Endothelial cell of umbilical vein (primary cell): ENCODE measurements around the gene NKX6-2. TPM values are rescaled to one million over a fixed set of nuclear protein-coding genes. Genes with fewer than 3 reads are reported as not detected.

ENCODE experiments used
- BruUV-seq: library from RNA; stranded (reverse); fragments of 400-500 nt; replicated peaks from 2 replicates; lab custom pipeline; 2021; lab: Mats Ljungman, UMichigan
- CTCF ChIA-PET: fragments of 300-600, 350-600 bp; sonication (Branson Sonifier 250); formaldehyde crosslinking; loops from one replicate; lab custom pipeline; 2021; ENCODE audit warnings: antibody characterized with exemption, inconsistent platforms; lab: Charles Lee
- POLR2A ChIA-PET: fragments of 300-600, 350-600 bp; sonication (Branson Sonifier 250); formaldehyde crosslinking; loops from one replicate; lab custom pipeline; 2021; ENCODE audit warnings: antibody characterized with exemption, inconsistent platforms; lab: Charles Lee
- DNase-seq: peaks from one replicate; pipeline ENCODE4 v3.0.0-alpha.2; 2011; ENCODE audit warnings: low read depth, low spot score
- FAIRE-seq: peaks from 2 replicates; lab custom pipeline; 2011; peaks lifted over from hg19 to GRCh38; lab: Jason Lieb, UNC
- H2AFZ ChIP-seq: 2 replicates; pipeline ENCODE4 v1.6.0; 2012; ENCODE audit warnings: low read depth, low read length, control low read depth, inconsistent platforms
- H3K27ac ChIP-seq: 2 replicates; pipeline ENCODE4 v1.5.1; 2011; ENCODE audit warnings: low read depth, mild to moderate bottlenecking, control low read depth, low read length, moderate library complexity; ENCODE audit not compliant: insufficient read depth
- H3K27me3 ChIP-seq, 2 experiments: 2 replicates each; pipeline versions ENCODE4 v1.6.0 to v1.6.1; 2011; ENCODE audit warnings: low read length in 2 of 2, mixed read lengths in 1 of 2; ENCODE audit not compliant: control insufficient read depth in 2 of 2, insufficient read depth in 2 of 2
- H3K36me3 ChIP-seq, 2 experiments: 2 replicates in 1 of 2; 3 replicates in 1 of 2; pipeline ENCODE4 v1.5.1; 2011; ENCODE audit warnings: low read length in 2 of 2, mild to moderate bottlenecking in 1 of 2, moderate library complexity in 1 of 2; ENCODE audit not compliant: control insufficient read depth in 2 of 2, insufficient read depth in 2 of 2; ENCODE audit errors: extremely low read depth in 1 of 2
- H3K4me1 ChIP-seq: 3 replicates; pipeline ENCODE4 v1.5.1; 2011; ENCODE audit warnings: mild to moderate bottlenecking, low read length; ENCODE audit not compliant: control insufficient read depth, insufficient read depth; ENCODE audit errors: extremely low read depth
- H3K4me2 ChIP-seq: 2 replicates; pipeline ENCODE4 v1.6.1; 2011; ENCODE audit warnings: low read length, control low read depth, mixed read lengths; ENCODE audit not compliant: insufficient read depth
- H3K4me3 ChIP-seq, 3 experiments: fragments of 200-600 bp in 1 of 3; sonication (generic), shearing (Covaris generic) in 1 of 3; replicated peaks in 1 of 3; 2 replicates each; pipeline ENCODE4 v1.5.1; 2011 to 2016; ENCODE audit warnings: control low read depth in 3 of 3, low read length in 3 of 3, mild to moderate bottlenecking in 2 of 3, inconsistent platforms in 1 of 3, low read depth in 1 of 3, moderate library complexity in 1 of 3; ENCODE audit not compliant: insufficient read depth in 1 of 3
- H3K79me2 ChIP-seq: 2 replicates; pipeline ENCODE4 v1.6.0; 2012; ENCODE audit warnings: low read length, inconsistent platforms; ENCODE audit not compliant: control insufficient read depth, insufficient read depth
- H3K9ac ChIP-seq: replicated peaks from 2 replicates; pipeline ENCODE3; 2011; ENCODE audit warnings: low read length, control low read depth; ENCODE audit not compliant: insufficient read depth; ENCODE audit errors: extremely low read depth
- H3K9me1 ChIP-seq: replicated peaks from 3 replicates; pipeline ENCODE4 v1.6.0; 2011; ENCODE audit warnings: mild to moderate bottlenecking, low read length; ENCODE audit not compliant: control insufficient read depth, insufficient read depth; ENCODE audit errors: extremely low read depth
- H3K9me3 ChIP-seq: replicated peaks from 2 replicates; pipeline ENCODE4 v1.5.1; 2012; ENCODE audit warnings: low read length, inconsistent platforms; ENCODE audit not compliant: control insufficient read depth, insufficient read depth
- H4K20me1 ChIP-seq: replicated peaks from 2 replicates; pipeline ENCODE3; 2011; ENCODE audit warnings: mild to moderate bottlenecking, low read length; ENCODE audit not compliant: control insufficient read depth, insufficient read depth; ENCODE audit errors: extremely low read depth
- MAX ChIP-seq: IDR thresholded peaks from 2 replicates; pipeline ENCODE4 v1.6.1; 2011; ENCODE audit not compliant: insufficient read depth, insufficient read length
- POLR2AphosphoS5 ChIP-seq: IDR thresholded peaks from 2 replicates; pipeline ENCODE4 v1.6.1; 2012; ENCODE audit warnings: low read depth, mild to moderate bottlenecking, control low read depth, low read length, moderate library complexity; ENCODE audit not compliant: insufficient read depth
- dilution Hi-C: fragments of 300-500 bp; cut with MboI; formaldehyde crosslinking; loops from one replicate; pipeline ENCODE4 v1.15.0; 2019; ENCODE audit warnings: low sequenced_read_pairs; ENCODE audit not compliant: extremely low pct_ligation_motif_present
- intact Hi-C: fragments of 100-400 bp; cut with micrococcal nuclease; formaldehyde crosslinking; loops from one replicate; pipeline ENCODE4 v1.10.0; 2022
- polyA plus RNA-seq, 4 experiments: library from polyadenylated mRNA; depleted of rRNA in 3 of 4; stranded (reverse) in 3 of 4; unstranded in 1 of 4; fragments of >200 nt; gene quantifications; 2 replicates each; pipeline versions ENCODE4 v1.2.1 to v1.2.3, GENCODE V29; 2011 to 2012; ENCODE audit warnings: missing spikeins in 1 of 4
- total RNA-seq: library from RNA; stranded (reverse); gene quantifications from 2 replicates; pipeline ENCODE4 v1.2.3, GENCODE V29; 2021

The NKX6-2 gene
- total and polyA plus RNA-seq, 2 donors (not counting 3 experiments of a cell fraction or from before 2014, with no cell fraction given), result not detected

- FAIRE-seq (no peak), DNase-seq (no peak)
- Histone ChIP-seq H3K27me3 (no peaks in the 10 kb centered on the region), H3K9me1 (no peaks in the 10 kb centered on the region), H3K4me3 (no peak overlapping the region), H3K4me1 (no peaks in the 10 kb centered on the region), H3K9ac (no peak overlapping the region), H2AFZ (no peak overlapping the region), H3K79me2 (no peaks in the 10 kb centered on the region), H3K27ac (no peak overlapping the region), H3K9me3 (no peaks in the 10 kb centered on the region), H3K4me2 (no peak overlapping the region), H4K20me1 (no peaks in the 10 kb centered on the region), H3K36me3 (no peaks in the 10 kb centered on the region)
- POLR2A ChIA-PET, result no interaction called here
- TF ChIP-seq POLR2AphosphoS5, result no peak
- no TSS peak for BruUV-seq
- dilution Hi-C loops, result no loop called here
- CTCF ChIA-PET, result no interaction called here
- intact Hi-C loops, result no loop called here
Observed at GRCh38 chr10:132735923-132736391, 50.0 kb downstream of the NKX6-2 start.

- Histone ChIP-seq H3K9me1 (no peaks in the 10 kb centered on the region), H3K27ac (no peak overlapping the region), H3K4me1 (no peaks in the 10 kb centered on the region), H3K36me3 (no peaks in the 10 kb centered on the region), H3K9me3 (no peaks in the 10 kb centered on the region), H3K9ac (no peak overlapping the region), H4K20me1 (no peaks in the 10 kb centered on the region), H2AFZ (no peak overlapping the region), H3K4me2 (no peak overlapping the region), H3K79me2 (no peaks in the 10 kb centered on the region), H3K4me3 (no peak overlapping the region), H3K27me3 (no peaks in the 10 kb centered on the region)
- CTCF ChIA-PET, result no interaction called here
- intact Hi-C loops, result no loop called here
- dilution Hi-C loops, result no loop called here
- FAIRE-seq (no peak), DNase-seq (no peak)
- POLR2A ChIA-PET, result no interaction called here
- BruUV-seq, result no TSS peak
- TF ChIP-seq MAX, result no peak
Observed at GRCh38 chr10:132735341-132735775, 50.6 kb downstream of the NKX6-2 start.
